ENCODE measurements around the gene CTH.

DNA sequence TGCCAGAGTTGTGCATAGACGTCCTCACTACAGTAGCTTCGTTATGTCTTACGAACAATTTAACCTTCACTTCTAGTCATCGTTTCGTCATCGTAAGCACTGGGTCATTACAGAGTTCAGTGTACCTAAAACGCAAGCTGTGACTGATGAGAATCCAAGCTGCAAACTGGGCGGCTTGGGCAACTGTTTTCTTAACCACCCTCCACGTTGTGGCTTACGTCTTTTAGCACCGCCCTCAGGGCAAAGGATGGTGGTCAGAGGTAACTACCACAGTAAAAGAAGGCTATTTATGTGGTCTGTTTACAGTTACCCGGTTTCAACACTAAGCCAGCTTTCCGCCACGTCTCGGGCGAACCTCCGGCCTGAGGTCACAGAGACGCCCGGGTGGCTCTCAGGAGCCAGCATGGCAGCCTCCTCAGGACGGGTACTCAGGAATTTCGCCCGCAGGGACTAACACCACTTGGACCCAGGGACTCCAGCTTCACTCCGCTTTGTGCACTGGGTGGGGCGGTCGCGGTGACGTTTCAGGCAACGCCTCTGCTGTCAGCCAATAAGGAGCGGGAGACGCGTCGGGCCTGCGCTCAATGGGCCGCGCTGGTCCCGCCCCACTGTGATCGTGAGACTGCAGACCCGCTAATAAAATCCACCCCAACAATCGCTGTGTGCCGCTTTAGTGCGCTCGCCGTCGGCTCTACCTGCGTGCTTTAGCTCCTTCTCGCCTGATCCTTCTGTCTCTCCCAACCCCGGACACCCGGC is at the start of gene CTH:
- peak; percentile 95 to 97 for TF ChIP-seq POLR2A (IDR thresholded peaks at IDR 0.05)
- TF ChIP-seq, protein P1, sequence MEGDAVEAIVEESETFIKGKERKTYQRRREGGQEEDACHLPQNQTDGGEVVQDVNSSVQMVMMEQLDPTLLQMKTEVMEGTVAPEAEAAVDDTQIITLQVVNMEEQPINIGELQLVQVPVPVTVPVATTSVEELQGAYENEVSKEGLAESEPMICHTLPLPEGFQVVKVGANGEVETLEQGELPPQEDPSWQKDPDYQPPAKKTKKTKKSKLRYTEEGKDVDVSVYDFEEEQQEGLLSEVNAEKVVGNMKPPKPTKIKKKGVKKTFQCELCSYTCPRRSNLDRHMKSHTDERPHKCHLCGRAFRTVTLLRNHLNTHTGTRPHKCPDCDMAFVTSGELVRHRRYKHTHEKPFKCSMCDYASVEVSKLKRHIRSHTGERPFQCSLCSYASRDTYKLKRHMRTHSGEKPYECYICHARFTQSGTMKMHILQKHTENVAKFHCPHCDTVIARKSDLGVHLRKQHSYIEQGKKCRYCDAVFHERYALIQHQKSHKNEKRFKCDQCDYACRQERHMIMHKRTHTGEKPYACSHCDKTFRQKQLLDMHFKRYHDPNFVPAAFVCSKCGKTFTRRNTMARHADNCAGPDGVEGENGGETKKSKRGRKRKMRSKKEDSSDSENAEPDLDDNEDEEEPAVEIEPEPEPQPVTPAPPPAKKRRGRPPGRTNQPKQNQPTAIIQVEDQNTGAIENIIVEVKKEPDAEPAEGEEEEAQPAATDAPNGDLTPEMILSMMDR (IDR thresholded peaks at IDR 0.05 in 4 of 5, conservative IDR thresholded peaks at IDR 0.05 in 1 of 5) = peak in 1 of 5 experiments; percentile 18

Measured in gastrocnemius medialis (tissue), 4 donors.